SU-DHL-6 (cell line): ENCODE results near the gene PDCD4.

Experiments used
- CTCF ChIP-seq: fragments of 200-600 bp; sonication (generic); IDR thresholded peaks from one replicate; pipeline ENCODE4 v1.5.1; 2017; ENCODE audit warnings: antibody characterized with exemption, mild to moderate bottlenecking, low read length, moderate library complexity; ENCODE audit not compliant: insufficient read depth, poor library complexity, severe bottlenecking
- EZH2phosphoT487 ChIP-seq: fragments of 200-600 bp; sonication (generic), shearing (Covaris generic); conservative IDR thresholded peaks from 2 replicates; pipeline ENCODE4 v1.6.1; 2018; ENCODE audit warnings: mild to moderate bottlenecking, antibody characterized with exemption, low read length, moderate library complexity, mixed read lengths

GRCh38 chr10:110840923-110841428 lies 30.8 kb upstream of the PDCD4 start:
- TF ChIP-seq CTCF (no peak), EZH2phosphoT487 (no peak)
